ENCODE measurements around the gene LUZP1.

DNA sequence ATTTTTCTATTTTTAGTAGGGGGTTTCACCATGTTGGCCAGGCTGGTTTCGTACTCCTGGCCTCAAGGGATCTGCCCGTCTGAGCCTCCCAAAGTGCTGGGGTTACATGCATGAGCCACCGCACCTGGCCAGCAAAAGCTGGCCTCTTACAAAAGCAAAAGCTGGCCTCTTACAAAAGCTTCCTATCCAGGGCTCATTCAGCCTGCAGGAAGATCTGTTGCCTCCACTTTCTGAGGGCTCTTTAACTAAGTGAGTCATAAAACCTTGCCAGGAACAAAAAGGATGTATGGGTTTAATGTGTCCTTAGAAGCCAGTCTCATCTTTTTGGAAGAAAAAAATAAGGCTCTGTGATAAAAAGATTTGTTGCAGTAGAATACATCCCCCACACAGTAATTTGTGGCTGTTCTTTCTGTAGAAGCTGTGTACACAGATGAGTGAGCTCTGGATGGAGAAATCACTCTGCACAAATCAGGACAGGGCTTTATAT is 33.6 kb upstream of the LUZP1 start:
- TF ChIP-seq, protein P1, sequence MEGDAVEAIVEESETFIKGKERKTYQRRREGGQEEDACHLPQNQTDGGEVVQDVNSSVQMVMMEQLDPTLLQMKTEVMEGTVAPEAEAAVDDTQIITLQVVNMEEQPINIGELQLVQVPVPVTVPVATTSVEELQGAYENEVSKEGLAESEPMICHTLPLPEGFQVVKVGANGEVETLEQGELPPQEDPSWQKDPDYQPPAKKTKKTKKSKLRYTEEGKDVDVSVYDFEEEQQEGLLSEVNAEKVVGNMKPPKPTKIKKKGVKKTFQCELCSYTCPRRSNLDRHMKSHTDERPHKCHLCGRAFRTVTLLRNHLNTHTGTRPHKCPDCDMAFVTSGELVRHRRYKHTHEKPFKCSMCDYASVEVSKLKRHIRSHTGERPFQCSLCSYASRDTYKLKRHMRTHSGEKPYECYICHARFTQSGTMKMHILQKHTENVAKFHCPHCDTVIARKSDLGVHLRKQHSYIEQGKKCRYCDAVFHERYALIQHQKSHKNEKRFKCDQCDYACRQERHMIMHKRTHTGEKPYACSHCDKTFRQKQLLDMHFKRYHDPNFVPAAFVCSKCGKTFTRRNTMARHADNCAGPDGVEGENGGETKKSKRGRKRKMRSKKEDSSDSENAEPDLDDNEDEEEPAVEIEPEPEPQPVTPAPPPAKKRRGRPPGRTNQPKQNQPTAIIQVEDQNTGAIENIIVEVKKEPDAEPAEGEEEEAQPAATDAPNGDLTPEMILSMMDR (IDR thresholded peaks at IDR 0.05) = no peak
- no peak for TF ChIP-seq POLR2A (IDR thresholded peaks at IDR 0.05)
